COLO668 (cell line): ENCODE results near the gene RXRA.

Source experiments
- DNase-seq: peaks from one replicate; lab custom pipeline; 2025; ENCODE audit not compliant: unreplicated experiment; lab: John Stamatoyannopoulos, UW

The RXRA gene

DNA sequence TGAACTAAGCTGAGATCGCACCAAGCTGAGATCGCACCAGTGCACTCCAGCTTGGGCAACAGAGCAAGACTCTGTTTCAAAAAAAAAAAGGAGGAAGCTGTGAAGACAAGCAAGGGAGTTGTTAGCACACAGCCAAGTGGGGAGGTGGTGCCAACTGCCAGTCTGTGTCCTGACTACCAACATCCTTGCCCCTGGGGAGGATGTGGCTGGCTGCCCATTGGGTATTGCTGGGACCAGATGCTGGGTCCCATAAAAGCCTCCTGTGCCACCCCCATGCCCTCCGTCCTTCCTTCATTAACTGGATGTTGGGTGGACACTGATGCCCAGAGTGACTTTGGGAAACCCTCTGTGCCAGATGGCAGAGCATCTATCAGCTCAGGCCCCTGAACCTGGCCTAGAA lies 158.2 kb downstream of the RXRA start:
- no peak for DNase-seq

DNA sequence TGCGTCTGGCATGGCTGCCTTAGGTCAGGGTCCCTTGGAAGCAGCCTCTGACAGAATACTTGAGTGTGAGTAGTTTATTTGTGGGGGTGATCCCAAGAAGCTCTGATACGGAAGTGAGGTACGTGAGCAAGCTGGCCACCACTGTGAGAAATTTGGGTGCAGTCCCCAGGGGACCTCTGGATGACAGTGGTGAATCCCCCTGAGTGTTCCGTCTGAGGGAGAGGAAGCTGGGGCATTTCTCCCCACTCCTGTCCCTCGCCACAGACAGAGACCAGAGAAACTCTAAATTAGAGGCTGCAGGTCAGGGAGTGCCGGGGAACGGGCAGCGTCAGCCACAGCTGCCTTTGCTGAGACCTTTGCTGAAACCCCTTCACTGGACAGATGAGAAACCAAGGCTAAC lies 159.4 kb downstream of the RXRA start:
- no peak for DNase-seq

DNA sequence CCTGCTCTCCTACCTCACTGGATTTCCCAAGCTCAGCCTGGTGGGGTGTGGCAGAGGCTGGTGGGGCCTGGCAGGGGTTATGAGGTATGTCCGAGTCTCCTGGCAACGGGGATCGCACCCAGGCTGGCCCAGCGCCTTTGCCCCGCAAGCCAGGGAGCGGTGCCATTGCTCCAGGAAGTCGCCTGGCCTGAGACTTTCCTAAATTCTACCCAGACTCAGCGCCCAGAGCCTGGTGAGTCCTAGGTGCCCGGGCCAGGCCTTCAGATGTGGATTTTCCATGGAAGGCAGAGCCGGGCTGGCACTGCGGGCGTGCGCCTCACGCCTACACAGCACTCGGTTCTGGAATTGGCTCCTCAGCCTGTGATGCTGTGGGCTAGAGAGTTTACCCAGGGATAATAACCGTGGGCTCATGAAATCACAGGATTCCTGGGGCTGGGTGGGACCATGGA lies 159.9 kb downstream of the RXRA start:
- no peak for DNase-seq

DNA sequence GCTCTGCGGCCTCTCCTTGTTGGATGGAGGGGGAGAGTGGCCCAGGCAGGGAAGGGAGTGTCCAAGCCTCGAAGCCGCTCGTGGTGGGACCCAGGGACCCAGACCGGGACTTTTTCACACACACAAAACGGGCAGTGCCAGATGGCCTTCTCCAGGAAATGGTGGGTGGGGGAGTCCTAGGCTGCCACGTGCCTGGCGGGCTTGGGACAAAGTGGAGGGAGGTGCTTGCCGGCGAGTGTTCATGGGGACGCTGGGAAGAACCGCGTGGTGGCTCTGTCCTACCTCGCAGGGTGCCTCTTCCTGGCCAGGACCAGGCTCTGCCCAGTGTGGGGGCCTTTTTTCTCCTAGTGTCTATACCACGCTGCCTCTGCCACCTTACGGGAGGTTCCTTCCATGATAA lies 160.3 kb downstream of the RXRA start:
- no peak for DNase-seq
